ENCODE results near the gene EEFSEC.

EEFSEC gene

DNA sequence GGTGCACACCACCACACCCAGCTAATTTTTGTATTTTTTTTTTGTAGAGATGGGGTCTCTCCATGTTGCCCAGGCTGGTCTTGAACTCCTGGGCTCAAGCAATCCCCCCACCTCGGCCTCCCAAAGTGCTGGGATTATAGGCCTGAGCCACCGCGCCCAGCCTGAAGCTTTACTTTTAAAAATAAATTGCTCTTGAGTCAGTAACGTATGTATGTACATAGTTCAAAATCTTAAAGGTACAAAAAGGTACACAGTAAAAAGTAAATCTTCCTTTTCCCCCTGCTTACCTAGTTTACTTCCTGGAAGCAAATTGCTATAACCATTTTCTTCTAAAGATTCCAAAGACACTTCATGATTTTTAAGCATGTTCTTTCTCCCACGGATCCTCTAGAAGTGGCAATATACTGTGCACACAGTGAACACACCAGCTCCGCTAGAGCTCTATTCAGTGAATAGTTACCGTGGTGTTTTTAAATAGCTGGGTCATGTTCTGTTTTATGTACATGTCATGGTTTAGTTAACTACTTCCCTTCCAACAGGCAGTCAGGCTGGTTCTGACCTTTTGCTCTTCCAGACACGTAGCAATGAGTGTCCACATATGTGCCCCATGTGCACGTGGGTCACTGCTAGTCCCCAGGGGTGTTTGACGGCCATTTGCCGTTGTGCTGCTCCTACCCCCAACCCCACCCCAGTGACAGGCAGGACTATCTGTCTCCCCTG is 82.1 kb downstream of the EEFSEC start:
- Histone ChIP-seq H3K27me3 (no peaks in the 10 kb centered on the region), H3K4me1 (peaks cover 0 to 22% (median 9%) of the 10 kb centered on the region in 4 donors), H3K27ac (no peak overlapping the region), H3K4me3 (no peak overlapping the region), H3K9me3 (no peaks in the 10 kb centered on the region), H3K36me3 (no peaks in the 10 kb centered on the region)
- intact Hi-C loops (cut with DNase I; ENCODE audit: low total_unique reads), result no loop called here
- no peak for DNase-seq
- no peak for TF ChIP-seq CTCF (IDR thresholded peaks at IDR 0.05)

DNA sequence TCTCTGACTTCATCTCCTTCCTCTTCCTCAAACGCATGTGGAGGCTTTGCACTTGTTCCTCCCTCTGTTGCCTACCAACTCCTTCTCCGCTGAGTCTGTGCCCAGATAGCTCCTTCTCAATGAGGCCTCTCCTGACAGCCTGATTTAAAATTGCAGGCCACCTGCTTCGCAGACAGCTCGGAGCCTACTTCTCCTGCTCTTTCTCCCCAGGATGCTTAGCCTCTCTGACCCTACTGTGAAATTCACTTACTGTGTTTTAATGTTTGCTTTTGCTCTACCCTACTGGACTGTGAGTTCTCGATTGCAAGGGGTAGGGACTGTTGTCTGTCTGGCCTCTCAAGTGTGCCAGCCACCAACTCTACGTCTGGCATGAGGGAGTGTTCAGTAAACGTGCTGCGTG is 83.4 kb downstream of the EEFSEC start:
- intact Hi-C loops (cut with DNase I; ENCODE audit: low total_unique reads), result no loop called here
- peaks cover 0 to 13% (median 7%) of the 10 kb centered on the region in 4 donors for H3K4me1 ChIP-seq
- H3K36me3 ChIP-seq, result no peaks in the 10 kb centered on the region
- no peak for TF ChIP-seq CTCF (IDR thresholded peaks at IDR 0.05)
- no peaks in the 10 kb centered on the region for H3K27me3 ChIP-seq
- DNase-seq, result no peak
- H3K9me3 ChIP-seq, result no peaks in the 10 kb centered on the region
- H3K27ac ChIP-seq, result no peak overlapping the region
- H3K4me3 ChIP-seq, result no peak overlapping the region

DNA sequence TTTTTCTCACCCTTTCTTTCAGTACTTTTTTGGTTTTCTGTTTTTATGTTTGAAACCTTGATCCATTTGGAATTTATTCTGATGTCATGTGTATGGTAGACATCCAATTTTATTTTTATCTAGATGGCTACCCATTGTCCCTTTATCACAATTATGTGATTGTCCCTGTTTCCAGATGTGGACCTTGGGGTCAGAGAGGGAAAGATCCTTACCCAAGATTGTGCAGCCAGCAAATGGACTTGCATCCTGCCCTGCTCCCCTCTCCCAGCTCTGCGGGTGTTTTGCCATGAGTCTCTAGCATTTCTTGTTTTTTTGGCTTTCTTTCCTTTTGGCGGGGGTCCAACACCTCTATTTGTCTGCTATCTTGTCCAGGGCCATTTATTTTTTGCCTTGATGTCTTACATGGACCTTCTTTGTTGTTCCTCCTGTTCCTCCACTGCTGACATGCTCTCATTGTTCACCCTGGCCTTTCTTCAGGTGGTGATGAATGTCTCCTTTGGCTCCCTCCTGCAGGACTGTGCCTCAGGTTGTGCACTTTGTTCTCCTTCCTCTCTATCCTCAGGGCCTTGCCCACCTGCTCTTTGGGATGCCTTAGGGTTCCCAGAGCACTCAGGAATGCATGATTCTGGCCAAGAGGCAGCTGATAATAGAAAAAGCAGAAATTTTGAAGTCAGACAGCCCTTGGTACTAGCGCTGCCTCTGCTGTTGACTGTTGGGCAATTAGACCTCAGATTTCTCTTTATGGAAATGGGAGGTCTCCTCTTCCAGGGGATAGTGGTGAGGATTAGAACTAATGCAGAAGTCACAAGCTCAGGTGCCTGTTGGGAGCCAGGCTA is 84.3 kb downstream of the EEFSEC start:
- TF ChIP-seq CTCF (IDR thresholded peaks at IDR 0.05), result no peak
- Histone ChIP-seq H3K4me1 (peaks cover 0 to 4% (median 1%) of the 10 kb centered on the region in 4 donors), H3K27me3 (no peaks in the 10 kb centered on the region), H3K27ac (no peak overlapping the region), H3K4me3 (no peak overlapping the region), H3K9me3 (no peaks in the 10 kb centered on the region), H3K36me3 (no peaks in the 10 kb centered on the region)
- intact Hi-C loops (cut with DNase I; ENCODE audit: low total_unique reads), result no loop called here
- no peak for DNase-seq

DNA sequence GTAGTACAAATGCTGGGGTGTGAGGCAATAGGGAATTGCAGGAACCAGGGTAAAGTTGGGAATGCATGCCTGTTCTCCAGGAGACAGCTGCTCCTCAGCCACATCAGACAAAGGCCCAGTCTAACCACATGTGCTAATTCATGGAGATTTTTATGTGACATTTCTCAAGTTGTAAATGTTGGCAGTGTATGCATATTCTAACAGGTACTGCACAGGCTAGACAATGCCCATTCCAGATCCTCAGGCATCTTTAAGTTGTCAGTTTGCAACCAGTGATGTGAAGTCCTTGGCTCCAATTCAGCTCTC is 84.9 kb downstream of the EEFSEC start:
- no peak overlapping the region for H3K4me3 ChIP-seq
- H3K9me3 ChIP-seq, result no peaks in the 10 kb centered on the region
- H3K4me1 ChIP-seq, result no peaks in the 10 kb centered on the region
- no peaks in the 10 kb centered on the region for H3K27me3 ChIP-seq
- H3K36me3 ChIP-seq, result no peaks in the 10 kb centered on the region
- intact Hi-C loops (cut with DNase I; ENCODE audit: low total_unique reads), result no loop called here
- no peak for DNase-seq
- TF ChIP-seq CTCF (IDR thresholded peaks at IDR 0.05), result no peak
- no peak overlapping the region for H3K27ac ChIP-seq

DNA sequence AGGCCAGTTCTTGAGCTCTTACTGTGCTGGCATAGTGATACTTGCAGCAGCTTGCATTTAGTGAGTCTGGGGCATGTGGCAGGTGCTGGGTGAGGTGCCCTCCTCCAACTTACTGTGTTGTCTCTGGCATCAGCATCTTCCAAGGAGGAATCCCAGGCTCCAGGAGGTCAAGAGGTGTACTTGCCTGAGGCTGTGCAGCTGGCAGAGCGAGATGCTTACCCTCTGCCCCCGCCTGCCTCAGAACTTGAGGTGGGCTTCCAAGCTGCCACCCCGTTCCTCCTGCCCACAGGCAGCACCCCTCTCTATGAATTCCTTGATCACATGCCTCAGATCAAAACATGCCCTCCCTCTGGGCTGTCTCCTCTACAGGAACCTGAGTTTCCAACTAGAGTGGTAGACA is 86.0 kb downstream of the EEFSEC start:
- intact Hi-C loops (cut with DNase I; ENCODE audit: low total_unique reads), result no loop called here
- no peak overlapping the region for H3K4me3 ChIP-seq
- no peak for DNase-seq
- H3K9me3 ChIP-seq, result no peaks in the 10 kb centered on the region
- no peaks in the 10 kb centered on the region for H3K27me3 ChIP-seq
- H3K4me1 ChIP-seq, result no peaks in the 10 kb centered on the region
- TF ChIP-seq CTCF (IDR thresholded peaks at IDR 0.05), result no peak
- no peak overlapping the region for H3K27ac ChIP-seq
- H3K36me3 ChIP-seq, result no peaks in the 10 kb centered on the region

Data from tibial artery (tissue), 4 donors.